Heart right ventricle (tissue), 16 donors: ENCODE data around the gene PACS2. TPM values are rescaled to one million over a fixed set of nuclear protein-coding genes. Genes with fewer than 3 reads are reported as not detected.

Experiments
- ATAC-seq, 8 donors: fragments of 200-7000 bp; cut with Tn5 transposase; one replicate each; pipeline ENCODE4 v1.9.1; 2020; ENCODE audit warnings: mild to moderate bottlenecking in 8 of 8, moderate library complexity in 8 of 8, moderate number of reproducible peaks in 1 of 8
- DNase-seq, 2 donors: peaks; one replicate each; pipeline ENCODE4 v3.0.0-alpha.2; 2020
- H3K27ac ChIP-seq, 10 donors: fragments of 200-600 bp; sonication (generic) in 2 of 10; one replicate each; pipeline versions ENCODE4 v1.5.0 to v1.8.0; 2020 to 2022; ENCODE audit warnings: mild to moderate bottlenecking in 3 of 10
- H3K27me3 ChIP-seq, 7 donors: fragments of 200-600 bp; one replicate each; pipeline ENCODE4 v1.8.0; 2021 to 2022; ENCODE audit warnings: mild to moderate bottlenecking in 2 of 7
- H3K36me3 ChIP-seq, 9 donors: fragments of 200-600 bp; sonication (generic) in 1 of 9; one replicate each; pipeline versions ENCODE4 v1.5.0 to v1.8.0; 2020 to 2022; ENCODE audit warnings: mild to moderate bottlenecking in 2 of 9
- H3K4me1 ChIP-seq, 9 donors: fragments of 200-600 bp; sonication (generic) in 1 of 9; one replicate each; pipeline versions ENCODE4 v1.5.0 to v1.8.0; 2020 to 2022; ENCODE audit warnings: mild to moderate bottlenecking in 4 of 9
- H3K4me3 ChIP-seq, 10 donors: fragments of 200-600 bp; sonication (generic) in 2 of 10; one replicate each; pipeline versions ENCODE4 v1.5.0 to v1.8.0; 2020 to 2022; ENCODE audit warnings: mild to moderate bottlenecking in 7 of 10, moderate library complexity in 2 of 10
- H3K9me3 ChIP-seq, 11 donors: fragments of 200-600 bp in 10 of 11; sonication (generic) in 2 of 11; one replicate each; pipeline versions ENCODE4 v1.5.0 to v1.8.0; 2013 to 2022; ENCODE audit warnings: mild to moderate bottlenecking in 2 of 11, control low read depth in 1 of 11, moderate library complexity in 1 of 11
- CTCF ChIP-seq, 9 donors: fragments of 200-600 bp; sonication (generic) in 2 of 9; IDR thresholded peaks; one replicate each; pipeline versions ENCODE4 v1.5.0 to v1.8.0; 2021 to 2022; ENCODE audit warnings: antibody characterized with exemption in 9 of 9, mild to moderate bottlenecking in 5 of 9, moderate library complexity in 1 of 9
- WGBS, 2 donors: extraction: QIAGEN DNeasy Blood & Tissue Kit; methylation state at CpG; one replicate each; pipeline ENCODE4 v1.1.7; 2013; ENCODE audit warnings: inconsistent platforms in 1 of 2; 5-methylcytosine and 5-hydroxymethylcytosine counted together
- intact Hi-C, 10 donors: fragments of 100-400 bp; cut with DNase I; formaldehyde crosslinking; loops; one replicate each; pipeline versions ENCODE4 v1.11.1 to v1.14.2; 2022
- polyA plus RNA-seq, 2 donors: library from polyadenylated mRNA; stranded (reverse); fragments of 200-250 nt; gene quantifications; one replicate each; pipeline ENCODE4 v1.2.3, GENCODE V29; 2013
- total RNA-seq, 10 donors: library from RNA; stranded (reverse); fragmentation: NEBNext Ultra II Directional in 3 of 10; extraction: Animal tissue kit (Norgen Biotek cat#: 25700) in 3 of 10; gene quantifications; one replicate each; pipeline versions ENCODE4 v1.2.1 to v1.2.4, GENCODE V29; 2021 to 2023
- donor health status: Arrhythmogenic right ventricular cardiomyopathy.
- donor health status: ischemic (EF 13 %, LVEDD 7.1; RV severe dilation, severe dysfunction).
- donor health status: healthy with polysubstance abuse.
- donor health status: DM: no; HTN: yes; CAD: no.
- donor health status: DM: no; HTN: no; CAD: no.
- donor health status: ischemic (EF 25% LVEDD 6.9; RV normal size, moderate dysfunction).
- donor health status: ischemic (EF 25% LVEDD 5.7; RV mildly dilated, moderate dysfunction).
- donor health status: healthy.
- donor health status: DM: yes; HTN: yes; CAD: no.
- donor health status: Ischemic cardiomyopathy.
- donor health status: ischemic (EF 35%, LVEDD 5.7; RV mildly dilated, moderate dysfunction).
- donor health status: nonischemic (EF 11% LVEDD 7.7; RV severe dilation, severe dysfunction).
- donor health status: DM: yes; HTN: yes; CAD: no.
- donor health status: PGD.
- donor health status: ischemic (EF 29% LVEDD 5.4; RV normal size, mild dysfunction).
- donor health status: nonischemic (EF 23%, LVEDD 6.1; RV moderate dilation, normal function).

The PACS2 gene
- total and polyA plus RNA-seq, 12 donors = 41.8 to 123 (median 54.6) TPM

GRCh38 chr14:105415481-105416428, 101.2 kb downstream of the PACS2 start:
- Histone ChIP-seq H3K4me3 (peak overlapping the region in 8 of 10 donors; percentile 27 to 64 (median 58)), H3K27ac (peak overlapping the region in 9 of 10 donors; percentile 62 to 87 (median 78)), H3K36me3 (no peaks in the 10 kb centered on the region), H3K27me3 (peaks cover 0 to 43% (median 2%) of the 10 kb centered on the region in 7 donors), H3K9me3 (no peaks in the 10 kb centered on the region), H3K4me1 (peaks cover 12 to 48% (median 41%) of the 10 kb centered on the region in 9 donors)
- ATAC-seq (no peak), DNase-seq (no peak)
- WGBS, 2 donors = 88 to 89% methylated on average over 25 of the region's 25 CpGs
- no peak for TF ChIP-seq CTCF (IDR thresholded peaks at IDR 0.05)
- intact Hi-C loops = loop anchor here in 1 of 10 donors (10.0 kb wide), 1 partner anchor 69 kb away; the partner anchor contains the start of gene CRIP1

- TF ChIP-seq CTCF (IDR thresholded peaks at IDR 0.05) = no peak
- no peak for ATAC-seq
- Histone ChIP-seq H3K27me3 (peaks cover 0 to 35% (median 0%) of the 10 kb centered on the region in 7 donors), H3K27ac (no peak overlapping the region), H3K4me3 (no peak overlapping the region), H3K9me3 (no peaks in the 10 kb centered on the region), H3K4me1 (peaks cover 9 to 51% (median 45%) of the 10 kb centered on the region in 9 donors), H3K36me3 (no peaks in the 10 kb centered on the region)
- DNase-seq = no peak
- intact Hi-C loops = loop anchor here in 1 of 10 donors (10.0 kb wide), 1 partner anchor 68 kb away; the partner anchor contains the start of gene CRIP1
- WGBS, 2 donors = 97 to 98% methylated on average over 11 of the region's 11 CpGs
These were observed 102.1 kb downstream of the PACS2 start for GRCh38 chr14:105416671-105417070.

GRCh38 chr14:105417690-105418121, 103.2 kb downstream of the PACS2 start:
- H3K4me1 ChIP-seq = peaks cover 17 to 58% (median 49%) of the 10 kb centered on the region in 9 donors
- TF ChIP-seq CTCF (IDR thresholded peaks at IDR 0.05) = no peak
- H3K36me3 ChIP-seq = no peaks in the 10 kb centered on the region
- no peak overlapping the region for H3K27ac ChIP-seq
- no peaks in the 10 kb centered on the region for H3K9me3 ChIP-seq
- 88 to 97% methylated on average over 3 of the region's 3 CpGs for WGBS, 2 donors
- ATAC-seq (no peak), DNase-seq (no peak)
- intact Hi-C loops = loop anchor here in 1 of 10 donors (10.0 kb wide), 1 partner anchor 67 kb away; the partner anchor contains the start of gene CRIP1
- H3K4me3 ChIP-seq = no peak overlapping the region
- H3K27me3 ChIP-seq = peaks cover 0 to 25% (median 0%) of the 10 kb centered on the region in 7 donors
